Suprapubic skin (tissue), 4 donors: Measurements from ENCODE around the gene CDH4. TPM values are rescaled to one million over a fixed set of nuclear protein-coding genes. Genes with fewer than 3 reads are reported as not detected.

ENCODE experiments used
- DNase-seq, 2 donors: peaks; one replicate each; pipeline ENCODE4 v3.0.0-alpha.2; 2019; ENCODE audit warnings: low spot score in 2 of 2
- H3K27ac ChIP-seq: fragments of 200-600 bp; sonication (generic); one replicate; pipeline ENCODE4 v1.5.1; 2019
- H3K27me3 ChIP-seq: fragments of 200-600 bp; sonication (generic); one replicate; pipeline ENCODE4 v1.5.1; 2019
- H3K36me3 ChIP-seq: fragments of 200-600 bp; sonication (generic); one replicate; pipeline ENCODE4 v1.5.1; 2019
- H3K4me1 ChIP-seq: fragments of 200-600 bp; sonication (generic); one replicate; pipeline ENCODE4 v1.5.1; 2019
- H3K4me3 ChIP-seq: fragments of 200-600 bp; sonication (generic); one replicate; pipeline ENCODE4 v1.5.1; 2019; ENCODE audit warnings: mild to moderate bottlenecking
- H3K9me3 ChIP-seq: fragments of 200-600 bp; sonication (generic); one replicate; pipeline ENCODE4 v1.5.1; 2019
- CTCF ChIP-seq, 2 donors: fragments of 200-600 bp in 1 of 2; fragments of 450-650 bp in 1 of 2; sonication (generic) in 1 of 2; IDR thresholded peaks; one replicate each; pipeline ENCODE4 v1.5.1; 2016 to 2019; ENCODE audit warnings: antibody characterized with exemption in 2 of 2, mild to moderate bottlenecking in 1 of 2, moderate library complexity in 1 of 2
- EP300 ChIP-seq: sonication (generic); formaldehyde crosslinking; IDR thresholded peaks from one replicate; pipeline ENCODE4 v1.6.1; 2017; ENCODE audit warnings: antibody characterized with exemption
- POLR2A ChIP-seq, 2 donors: fragments of 450-650 bp; IDR thresholded peaks; one replicate each; pipeline ENCODE4 v1.6.1; 2017; ENCODE audit warnings: antibody characterized with exemption in 2 of 2, mild to moderate bottlenecking in 2 of 2, moderate library complexity in 2 of 2
- POLR2AphosphoS5 ChIP-seq, 3 donors: sonication (generic); formaldehyde crosslinking; IDR thresholded peaks; one replicate each; pipeline ENCODE4 v1.6.1; 2017; ENCODE audit warnings: antibody characterized with exemption in 3 of 3
- WGBS: methylation state at CpG from one replicate; pipeline ENCODE4 v1.1.5; 2018; 5-methylcytosine and 5-hydroxymethylcytosine counted together
- total RNA-seq, 4 donors: library from RNA; depleted of rRNA; stranded (reverse); fragments of >200 nt; gene quantifications; one replicate each; pipeline ENCODE4 v1.1.0, GENCODE V29; 2016

CDH4 gene
- total RNA-seq, 4 donors from 2014 or later, result 0.91 to 5.9 (median 2.6) TPM

GRCh38 chr20:61517419-61517818 is 265.4 kb downstream of the CDH4 start:
- peaks cover 29% of the 10 kb centered on the region for H3K27me3 ChIP-seq
- 75% methylated on average over 9 of the region's 9 CpGs for WGBS

GRCh38 chr20:61518424-61518951 is 266.4 kb downstream of the CDH4 start:
- no peaks in the 10 kb centered on the region for H3K36me3 ChIP-seq
- H3K9me3 ChIP-seq, result no peaks in the 10 kb centered on the region
- no peak for DNase-seq
- no peak overlapping the region for H3K27ac ChIP-seq
- H3K4me1 ChIP-seq, result no peaks in the 10 kb centered on the region
- no peak overlapping the region for H3K4me3 ChIP-seq
- TF ChIP-seq POLR2AphosphoS5 (IDR thresholded peaks at IDR 0.05) (no peak), EP300 (no peak), CTCF (IDR thresholded peaks at IDR 0.05) (no peak), POLR2A (IDR thresholded peaks at IDR 0.05) (no peak)
- peaks cover 29% of the 10 kb centered on the region for H3K27me3 ChIP-seq
- WGBS, result 91% methylated on average over 5 of the region's 5 CpGs

More at GRCh38 chr20:61517419-61517818, 265.4 kb downstream of the CDH4 start:
- no peaks in the 10 kb centered on the region for H3K9me3 ChIP-seq
- no peak overlapping the region for H3K4me3 ChIP-seq
- TF ChIP-seq CTCF (IDR thresholded peaks at IDR 0.05), result no peak
- no peak for TF ChIP-seq EP300
- no peak for TF ChIP-seq POLR2A (IDR thresholded peaks at IDR 0.05)
- no peak for TF ChIP-seq POLR2AphosphoS5 (IDR thresholded peaks at IDR 0.05)
- no peak for DNase-seq
- H3K27ac ChIP-seq, result no peak overlapping the region
- H3K36me3 ChIP-seq, result no peaks in the 10 kb centered on the region
- no peaks in the 10 kb centered on the region for H3K4me1 ChIP-seq

GRCh38 chr20:61519488-61519887 is 267.4 kb downstream of the CDH4 start:
- TF ChIP-seq POLR2A (IDR thresholded peaks at IDR 0.05) (no peak), CTCF (IDR thresholded peaks at IDR 0.05) (no peak), POLR2AphosphoS5 (IDR thresholded peaks at IDR 0.05) (no peak), EP300 (no peak)
- peak in 1 of 2 donors; percentile 32 for DNase-seq
- Histone ChIP-seq H3K4me3 (no peak overlapping the region), H3K4me1 (no peaks in the 10 kb centered on the region), H3K27ac (no peak overlapping the region), H3K27me3 (peaks cover 29% of the 10 kb centered on the region), H3K9me3 (no peaks in the 10 kb centered on the region), H3K36me3 (no peaks in the 10 kb centered on the region)
- WGBS, result 94% methylated on average over 17 of the region's 17 CpGs

GRCh38 chr20:61520076-61520892 is 268.2 kb downstream of the CDH4 start:
- H3K9me3 ChIP-seq, result no peaks in the 10 kb centered on the region
- H3K27ac ChIP-seq, result no peak overlapping the region
- no peaks in the 10 kb centered on the region for H3K36me3 ChIP-seq
- no peaks in the 10 kb centered on the region for H3K4me1 ChIP-seq
- DNase-seq, result peak in 1 of 2 donors; percentile 36
- 70% methylated on average over 9 of the region's 14 CpGs for WGBS
- TF ChIP-seq POLR2A (IDR thresholded peaks at IDR 0.05) (no peak), POLR2AphosphoS5 (IDR thresholded peaks at IDR 0.05) (no peak), CTCF (IDR thresholded peaks at IDR 0.05) (no peak), EP300 (no peak)
- peaks cover 28% of the 10 kb centered on the region for H3K27me3 ChIP-seq
- H3K4me3 ChIP-seq, result no peak overlapping the region

- TF ChIP-seq POLR2AphosphoS5 (IDR thresholded peaks at IDR 0.05) (no peak), EP300 (no peak), POLR2A (IDR thresholded peaks at IDR 0.05) (no peak), CTCF (IDR thresholded peaks at IDR 0.05) (no peak)
Measured at GRCh38 chr20:61520893-61521460, 268.9 kb downstream of the CDH4 start.

More at GRCh38 chr20:61520893-61521460, 268.9 kb downstream of the CDH4 start:
- no peaks in the 10 kb centered on the region for H3K9me3 ChIP-seq
- H3K4me1 ChIP-seq, result no peaks in the 10 kb centered on the region
- H3K4me3 ChIP-seq, result no peak overlapping the region
- no peak for DNase-seq
- no peaks in the 10 kb centered on the region for H3K36me3 ChIP-seq
- no peak overlapping the region for H3K27ac ChIP-seq
- 62% methylated on average over 14 of the region's 14 CpGs for WGBS
- H3K27me3 ChIP-seq, result peaks cover 27% of the 10 kb centered on the region
